Measurements from ENCODE around the gene PLEKHG2. TPM values are rescaled to one million over a fixed set of nuclear protein-coding genes. Genes with fewer than 3 reads are reported as not detected.

PLEKHG2 gene, protein sequence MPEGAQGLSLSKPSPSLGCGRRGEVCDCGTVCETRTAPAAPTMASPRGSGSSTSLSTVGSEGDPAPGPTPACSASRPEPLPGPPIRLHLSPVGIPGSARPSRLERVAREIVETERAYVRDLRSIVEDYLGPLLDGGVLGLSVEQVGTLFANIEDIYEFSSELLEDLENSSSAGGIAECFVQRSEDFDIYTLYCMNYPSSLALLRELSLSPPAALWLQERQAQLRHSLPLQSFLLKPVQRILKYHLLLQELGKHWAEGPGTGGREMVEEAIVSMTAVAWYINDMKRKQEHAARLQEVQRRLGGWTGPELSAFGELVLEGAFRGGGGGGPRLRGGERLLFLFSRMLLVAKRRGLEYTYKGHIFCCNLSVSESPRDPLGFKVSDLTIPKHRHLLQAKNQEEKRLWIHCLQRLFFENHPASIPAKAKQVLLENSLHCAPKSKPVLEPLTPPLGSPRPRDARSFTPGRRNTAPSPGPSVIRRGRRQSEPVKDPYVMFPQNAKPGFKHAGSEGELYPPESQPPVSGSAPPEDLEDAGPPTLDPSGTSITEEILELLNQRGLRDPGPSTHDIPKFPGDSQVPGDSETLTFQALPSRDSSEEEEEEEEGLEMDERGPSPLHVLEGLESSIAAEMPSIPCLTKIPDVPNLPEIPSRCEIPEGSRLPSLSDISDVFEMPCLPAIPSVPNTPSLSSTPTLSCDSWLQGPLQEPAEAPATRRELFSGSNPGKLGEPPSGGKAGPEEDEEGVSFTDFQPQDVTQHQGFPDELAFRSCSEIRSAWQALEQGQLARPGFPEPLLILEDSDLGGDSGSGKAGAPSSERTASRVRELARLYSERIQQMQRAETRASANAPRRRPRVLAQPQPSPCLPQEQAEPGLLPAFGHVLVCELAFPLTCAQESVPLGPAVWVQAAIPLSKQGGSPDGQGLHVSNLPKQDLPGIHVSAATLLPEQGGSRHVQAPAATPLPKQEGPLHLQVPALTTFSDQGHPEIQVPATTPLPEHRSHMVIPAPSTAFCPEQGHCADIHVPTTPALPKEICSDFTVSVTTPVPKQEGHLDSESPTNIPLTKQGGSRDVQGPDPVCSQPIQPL (N-terminal part only)
- 100 to 1,000 TPM in 1 of 2 donors, 10 to 100 TPM in 1; 76.0 to 112 TPM for total RNA-seq

DNA sequence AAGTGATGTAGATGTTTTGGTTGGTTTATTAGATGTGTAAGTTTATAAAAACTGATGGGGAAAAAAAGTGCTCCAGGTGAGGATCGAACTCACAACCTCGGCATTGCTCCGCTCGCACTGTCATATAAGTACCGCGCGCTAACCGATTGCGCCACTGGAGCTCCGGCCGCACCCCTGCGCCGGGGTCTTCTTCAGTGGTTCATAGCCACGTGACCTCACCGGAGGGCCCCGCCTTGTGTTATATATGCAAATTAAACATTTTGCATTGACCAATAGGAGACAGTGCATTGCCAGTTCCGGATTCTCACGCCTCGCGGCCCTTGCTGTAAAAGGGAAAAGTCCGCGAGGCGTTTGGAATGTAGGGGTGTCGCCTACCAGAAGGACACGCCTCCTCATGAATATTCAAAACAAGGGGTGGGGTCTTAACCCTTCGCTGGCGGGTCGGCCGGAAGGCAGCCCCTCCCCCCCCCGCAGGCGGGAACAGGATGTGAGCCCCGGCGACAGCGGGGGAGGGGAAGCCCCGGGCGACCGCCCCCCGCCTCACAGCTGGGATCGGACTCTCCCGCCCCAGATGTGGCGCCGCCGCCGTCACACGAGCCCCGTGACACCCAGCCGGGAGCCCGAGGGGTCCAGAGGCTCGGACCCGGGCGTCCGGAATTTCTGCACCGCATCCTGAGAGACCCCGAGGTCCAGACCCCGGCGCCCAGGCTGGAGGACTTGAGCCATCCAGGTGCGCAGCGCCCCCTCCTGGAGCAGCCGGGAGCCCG is at the start of gene PLEKHG2:
PLEKHG2 (plus strand) TSS at position 570 of the 767 bp plus-strand sequence. CDS start 1,418 bp downstream, outside the sequence.
- Histone ChIP-seq H3K27ac (peak within 1 kb of the TSS; percentile 100), H3K36me3 (peaks cover 30% of the 10 kb centered on the region), H3K4me1 (ENCODE audit: control insufficient read depth in 1 of 2, low read depth in 2 of 2) (peaks cover 26 to 48% of the 10 kb centered on the region in 2 donors), H3K27me3 (replicated peaks; ENCODE audit: insufficient read depth) (no peaks in the 10 kb centered on the region), H3K9me3 (no peaks in the 10 kb centered on the region), H3K4me3 (peak within 1 kb of the TSS; percentile 94)
- peak; percentile 66 for ATAC-seq (ENCODE audit: insufficient number of reproducible peaks, low FRiP score, low read depth)
- DNase-seq (ENCODE audit: low spot score): peak; percentile 96
- TF ChIP-seq, protein P1, sequence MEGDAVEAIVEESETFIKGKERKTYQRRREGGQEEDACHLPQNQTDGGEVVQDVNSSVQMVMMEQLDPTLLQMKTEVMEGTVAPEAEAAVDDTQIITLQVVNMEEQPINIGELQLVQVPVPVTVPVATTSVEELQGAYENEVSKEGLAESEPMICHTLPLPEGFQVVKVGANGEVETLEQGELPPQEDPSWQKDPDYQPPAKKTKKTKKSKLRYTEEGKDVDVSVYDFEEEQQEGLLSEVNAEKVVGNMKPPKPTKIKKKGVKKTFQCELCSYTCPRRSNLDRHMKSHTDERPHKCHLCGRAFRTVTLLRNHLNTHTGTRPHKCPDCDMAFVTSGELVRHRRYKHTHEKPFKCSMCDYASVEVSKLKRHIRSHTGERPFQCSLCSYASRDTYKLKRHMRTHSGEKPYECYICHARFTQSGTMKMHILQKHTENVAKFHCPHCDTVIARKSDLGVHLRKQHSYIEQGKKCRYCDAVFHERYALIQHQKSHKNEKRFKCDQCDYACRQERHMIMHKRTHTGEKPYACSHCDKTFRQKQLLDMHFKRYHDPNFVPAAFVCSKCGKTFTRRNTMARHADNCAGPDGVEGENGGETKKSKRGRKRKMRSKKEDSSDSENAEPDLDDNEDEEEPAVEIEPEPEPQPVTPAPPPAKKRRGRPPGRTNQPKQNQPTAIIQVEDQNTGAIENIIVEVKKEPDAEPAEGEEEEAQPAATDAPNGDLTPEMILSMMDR (IDR thresholded peaks at IDR 0.05): peak; percentile 78

DNA sequence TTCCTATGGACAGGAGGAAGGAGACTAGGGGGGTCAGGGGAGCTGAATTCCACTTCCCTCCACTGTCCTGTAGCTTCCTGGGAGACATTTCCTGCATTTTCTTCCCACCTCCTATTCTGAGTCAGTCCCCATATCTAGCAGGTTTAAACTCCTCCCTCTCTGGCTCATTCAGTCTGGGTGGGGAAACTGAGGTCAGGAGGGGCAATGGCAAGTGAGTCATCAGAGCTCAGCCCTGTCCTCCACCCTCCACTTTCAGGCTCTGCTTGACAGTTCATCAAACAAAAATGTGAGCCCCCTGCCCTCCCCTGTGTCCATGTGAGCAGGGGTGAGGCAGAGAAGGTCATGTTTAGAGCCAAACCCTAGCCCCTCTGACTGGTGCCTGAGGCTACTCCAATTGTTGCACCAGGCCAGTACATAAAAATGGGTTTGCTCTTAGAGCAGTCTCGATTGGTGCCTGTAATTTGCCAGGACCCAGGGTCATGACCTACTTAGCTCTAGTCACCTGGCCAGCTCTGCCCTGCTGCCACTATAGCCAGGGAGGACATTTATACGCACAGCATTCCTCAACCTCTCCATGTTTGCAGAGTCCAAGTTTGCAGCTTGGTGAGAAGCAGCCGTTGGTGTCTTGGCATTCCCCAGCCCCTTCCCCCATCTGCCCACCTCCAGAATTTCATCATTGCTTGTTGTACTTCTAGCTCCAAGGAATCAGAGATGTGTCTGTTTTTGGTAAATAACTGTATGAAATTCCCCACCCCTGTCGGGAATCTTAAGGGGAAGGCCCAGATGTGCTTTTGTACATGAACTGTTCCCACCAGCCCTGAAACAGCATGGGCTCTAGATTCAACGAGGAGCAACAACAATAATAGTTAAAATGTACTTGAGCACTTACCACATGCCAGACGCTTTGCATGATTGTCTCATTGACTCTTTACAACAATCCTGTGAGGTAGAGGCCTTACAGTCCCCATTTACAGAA is 49.5 kb upstream of the PLEKHG2 start:
- Histone ChIP-seq H3K4me3 (no peak overlapping the region), H3K9me3 (no peaks in the 10 kb centered on the region), H3K4me1 (ENCODE audit: control insufficient read depth in 1 of 2, low read depth in 2 of 2) (peaks cover 0 to 7% of the 10 kb centered on the region in 2 donors), H3K27me3 (replicated peaks; ENCODE audit: insufficient read depth) (no peaks in the 10 kb centered on the region), H3K27ac (peak overlapping the region in 1 of 2 donors; percentile 37), H3K36me3 (peaks cover 23% of the 10 kb centered on the region)
- DNase-seq (ENCODE audit: low spot score) (no peak), ATAC-seq (ENCODE audit: insufficient number of reproducible peaks, low FRiP score, low read depth) (peak; percentile 59)
- TF ChIP-seq, protein P1 (IDR thresholded peaks at IDR 0.05): no peak

DNA sequence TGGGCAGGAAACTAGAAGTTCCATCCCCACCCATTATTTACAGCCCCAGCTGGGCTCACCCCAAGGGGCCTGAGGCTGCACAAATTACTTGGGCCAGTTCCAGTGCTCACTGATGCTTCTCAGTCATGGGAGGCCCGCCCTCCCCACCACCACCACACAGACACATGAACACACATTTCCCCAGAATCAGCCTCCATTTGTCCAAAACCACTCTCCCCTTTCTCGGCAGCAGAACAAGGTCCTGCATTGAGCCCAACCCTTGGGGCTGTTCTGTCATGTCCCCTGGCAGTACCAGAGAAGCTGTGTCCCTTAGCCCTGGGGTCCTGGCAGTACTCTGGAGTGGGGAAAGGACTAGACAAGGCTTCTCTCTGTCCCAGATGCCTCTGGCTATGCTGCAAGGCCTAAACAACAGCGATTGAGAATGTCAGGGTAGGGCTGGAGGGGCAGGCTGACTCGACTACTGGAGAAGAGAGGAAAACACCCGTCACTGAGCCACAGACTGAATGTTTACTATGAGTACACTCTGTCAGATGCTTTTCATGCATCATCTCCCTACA is 48.5 kb upstream of the PLEKHG2 start:
- ATAC-seq (ENCODE audit: insufficient number of reproducible peaks, low FRiP score, low read depth): no peak
- H3K27ac ChIP-seq: no peak overlapping the region
- H3K4me1 ChIP-seq (ENCODE audit: control insufficient read depth in 1 of 2, low read depth in 2 of 2): peaks cover 0 to 7% of the 10 kb centered on the region in 2 donors
- peaks cover 17% of the 10 kb centered on the region for H3K36me3 ChIP-seq
- no peak overlapping the region for H3K4me3 ChIP-seq
- H3K9me3 ChIP-seq: no peaks in the 10 kb centered on the region
- TF ChIP-seq, protein P1 (IDR thresholded peaks at IDR 0.05): no peak
- no peak for DNase-seq (ENCODE audit: low spot score)
- H3K27me3 ChIP-seq (replicated peaks; ENCODE audit: insufficient read depth): no peaks in the 10 kb centered on the region

DNA sequence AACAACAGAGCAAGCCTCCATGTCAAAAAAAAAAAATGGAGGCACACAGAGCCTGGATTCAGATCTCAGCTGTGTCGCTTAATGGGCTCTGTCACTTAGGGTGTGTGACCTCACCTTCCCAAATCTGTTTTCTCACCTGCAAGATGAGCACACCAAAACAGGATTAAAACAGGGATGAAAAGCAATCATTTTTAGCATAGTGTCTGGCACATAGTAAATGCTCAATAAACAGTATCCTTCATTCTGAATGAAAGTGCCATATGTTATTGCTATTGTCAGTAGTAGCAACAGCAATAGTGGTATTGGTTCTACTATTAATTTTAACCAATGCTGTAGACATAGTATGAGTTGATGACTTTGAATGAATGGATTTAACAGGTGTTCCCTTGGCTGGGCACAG is 46.9 kb upstream of the PLEKHG2 start:
- TF ChIP-seq, protein P1 (IDR thresholded peaks at IDR 0.05): no peak
- Histone ChIP-seq H3K4me3 (no peak overlapping the region), H3K27ac (no peak overlapping the region), H3K36me3 (peaks cover 17% of the 10 kb centered on the region), H3K4me1 (ENCODE audit: control insufficient read depth in 1 of 2, low read depth in 2 of 2) (peaks cover 0 to 7% of the 10 kb centered on the region in 2 donors), H3K9me3 (no peaks in the 10 kb centered on the region), H3K27me3 (replicated peaks; ENCODE audit: insufficient read depth) (no peaks in the 10 kb centered on the region)
- DNase-seq (ENCODE audit: low spot score) (no peak), ATAC-seq (ENCODE audit: insufficient number of reproducible peaks, low FRiP score, low read depth) (no peak)

All from thoracic aorta (tissue), 2 donors.